LNCAP (cell line): ENCODE measurements around the gene GTF2F2.

Experiments
- TF ChIP-seq, protein P1 (sequence below): fragments of 450-650 bp; IDR thresholded peaks from 2 replicates; pipeline ENCODE4 v1.5.1; 2017; ENCODE audit warnings: mild to moderate bottlenecking

Gene GTF2F2, protein sequence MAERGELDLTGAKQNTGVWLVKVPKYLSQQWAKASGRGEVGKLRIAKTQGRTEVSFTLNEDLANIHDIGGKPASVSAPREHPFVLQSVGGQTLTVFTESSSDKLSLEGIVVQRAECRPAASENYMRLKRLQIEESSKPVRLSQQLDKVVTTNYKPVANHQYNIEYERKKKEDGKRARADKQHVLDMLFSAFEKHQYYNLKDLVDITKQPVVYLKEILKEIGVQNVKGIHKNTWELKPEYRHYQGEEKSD

DNA sequence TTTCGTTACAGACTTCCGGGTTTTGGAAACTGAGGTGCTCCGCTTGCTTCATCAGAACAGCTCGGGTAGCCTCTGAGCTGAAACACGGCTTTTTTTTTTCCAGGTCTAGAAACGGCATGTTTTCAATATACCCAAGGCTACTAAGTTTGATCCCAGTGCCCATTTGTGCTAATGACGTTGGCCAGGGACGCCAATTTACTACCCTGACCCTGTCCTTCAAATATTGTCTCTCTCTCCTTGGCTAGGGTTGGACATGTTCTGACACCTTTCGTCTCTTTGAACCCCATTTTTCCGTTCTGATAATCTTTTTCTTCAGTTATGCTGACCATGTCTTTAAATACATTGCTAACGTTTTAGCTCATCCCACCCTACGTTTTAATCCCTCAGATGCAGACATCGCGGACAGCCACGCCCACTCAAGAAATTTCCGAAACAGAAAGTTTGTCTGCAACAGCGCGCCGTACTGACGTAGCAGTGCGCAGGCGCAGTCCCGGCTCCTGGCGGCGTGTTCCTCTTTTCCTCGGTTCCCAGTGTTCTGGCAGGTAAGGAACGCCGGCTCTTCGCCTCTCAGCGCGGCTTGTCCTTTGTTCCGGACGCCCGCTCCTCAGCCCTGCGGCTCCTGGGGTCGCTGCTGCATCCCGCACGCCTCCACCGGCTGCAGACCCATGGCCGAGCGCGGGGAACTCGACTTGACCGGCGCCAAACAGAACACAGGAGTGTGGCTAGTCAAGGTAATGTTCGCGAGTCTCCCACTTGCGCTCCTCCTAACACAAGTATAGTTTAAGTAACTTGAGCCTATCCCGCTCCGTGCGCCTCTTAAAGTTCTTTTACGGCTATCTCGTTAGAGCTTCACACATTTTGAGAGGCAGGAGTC is at the start of gene GTF2F2:
Gene GTF2F2, plus strand, starts transcription at position 520 of the 874 bp plus-strand sequence. Its CDS starts 146 bp downstream, at position 666.
- TF ChIP-seq, protein P1, sequence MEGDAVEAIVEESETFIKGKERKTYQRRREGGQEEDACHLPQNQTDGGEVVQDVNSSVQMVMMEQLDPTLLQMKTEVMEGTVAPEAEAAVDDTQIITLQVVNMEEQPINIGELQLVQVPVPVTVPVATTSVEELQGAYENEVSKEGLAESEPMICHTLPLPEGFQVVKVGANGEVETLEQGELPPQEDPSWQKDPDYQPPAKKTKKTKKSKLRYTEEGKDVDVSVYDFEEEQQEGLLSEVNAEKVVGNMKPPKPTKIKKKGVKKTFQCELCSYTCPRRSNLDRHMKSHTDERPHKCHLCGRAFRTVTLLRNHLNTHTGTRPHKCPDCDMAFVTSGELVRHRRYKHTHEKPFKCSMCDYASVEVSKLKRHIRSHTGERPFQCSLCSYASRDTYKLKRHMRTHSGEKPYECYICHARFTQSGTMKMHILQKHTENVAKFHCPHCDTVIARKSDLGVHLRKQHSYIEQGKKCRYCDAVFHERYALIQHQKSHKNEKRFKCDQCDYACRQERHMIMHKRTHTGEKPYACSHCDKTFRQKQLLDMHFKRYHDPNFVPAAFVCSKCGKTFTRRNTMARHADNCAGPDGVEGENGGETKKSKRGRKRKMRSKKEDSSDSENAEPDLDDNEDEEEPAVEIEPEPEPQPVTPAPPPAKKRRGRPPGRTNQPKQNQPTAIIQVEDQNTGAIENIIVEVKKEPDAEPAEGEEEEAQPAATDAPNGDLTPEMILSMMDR = no peak

DNA sequence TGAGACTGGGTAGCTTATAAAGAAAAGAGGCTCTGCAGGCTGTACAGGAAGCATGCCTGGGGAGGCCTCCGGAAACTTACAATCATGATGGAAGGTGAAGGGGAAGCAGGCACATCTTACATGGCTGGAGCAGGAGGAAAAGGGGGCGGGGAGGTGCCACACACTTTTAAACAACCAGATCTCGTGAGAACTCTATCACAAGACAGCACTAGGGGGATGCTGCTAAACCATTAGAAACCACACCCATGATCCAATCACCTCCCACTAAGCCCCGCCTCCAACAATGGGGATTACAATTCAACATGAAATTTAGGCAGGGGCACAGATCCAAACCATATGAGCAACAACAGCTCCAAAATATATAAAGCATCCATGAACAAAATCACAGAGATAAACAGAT is 46.5 kb upstream of the GTF2F2 start:
- TF ChIP-seq, protein P1 = no peak

DNA sequence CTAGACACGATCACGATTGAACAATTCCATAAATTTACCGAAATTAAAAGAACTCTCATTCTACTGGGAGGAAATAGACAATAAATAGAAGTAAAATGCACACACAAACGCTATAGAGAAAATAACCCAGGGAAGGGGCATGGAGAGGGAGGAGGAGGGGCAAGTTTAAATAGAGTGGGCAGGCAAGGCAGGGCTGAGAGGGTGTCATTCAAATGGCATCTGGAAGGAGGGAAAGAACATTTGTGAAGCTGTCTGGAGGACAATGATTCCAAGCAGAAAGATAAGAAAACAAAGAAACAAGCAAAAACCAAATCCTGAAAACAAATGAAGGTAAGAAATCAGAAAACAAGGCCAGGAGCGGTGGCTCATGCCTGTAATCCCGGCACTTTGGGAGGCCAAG is 45.6 kb upstream of the GTF2F2 start:
- TF ChIP-seq, protein P1 = no peak

DNA sequence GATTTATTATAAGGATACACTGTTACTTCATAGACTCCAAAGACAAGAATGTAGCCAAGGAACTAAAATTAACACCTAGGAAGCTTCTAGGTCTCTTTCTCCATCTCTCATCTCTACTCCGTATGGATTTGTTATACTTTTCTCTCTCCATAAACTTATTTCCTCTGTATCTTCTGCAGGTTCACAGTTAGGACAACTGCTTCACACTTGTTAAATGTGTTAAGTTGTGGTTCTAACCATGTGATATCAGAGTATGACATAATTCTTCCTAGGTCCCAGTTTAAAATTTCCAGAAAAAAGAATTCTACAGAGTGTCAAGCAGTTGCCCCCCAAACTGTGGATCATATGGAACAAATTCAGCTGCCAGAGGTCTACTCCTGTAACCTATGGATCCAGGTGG is 42.3 kb upstream of the GTF2F2 start:
- TF ChIP-seq, protein P1 = no peak

DNA sequence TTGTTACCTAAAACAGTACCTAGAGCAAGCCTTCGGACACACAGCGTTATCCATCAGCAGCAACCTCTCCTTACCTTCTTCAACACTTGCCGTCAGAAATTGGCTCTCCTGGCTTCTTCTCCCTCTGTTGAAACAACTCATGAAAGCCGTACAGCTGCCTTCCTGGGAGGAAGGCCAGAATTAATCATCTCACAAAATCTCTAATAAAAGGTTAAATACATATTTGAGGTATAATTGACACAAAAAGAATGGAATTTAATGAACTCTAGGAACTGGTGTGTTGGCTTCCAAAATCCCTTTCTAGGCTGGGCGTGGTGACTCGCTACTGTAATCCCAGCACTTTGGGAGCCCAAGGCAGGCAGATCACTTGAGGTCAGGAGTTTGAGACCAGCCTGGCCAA is 37.3 kb upstream of the GTF2F2 start:
- TF ChIP-seq, protein P1 = no peak

DNA sequence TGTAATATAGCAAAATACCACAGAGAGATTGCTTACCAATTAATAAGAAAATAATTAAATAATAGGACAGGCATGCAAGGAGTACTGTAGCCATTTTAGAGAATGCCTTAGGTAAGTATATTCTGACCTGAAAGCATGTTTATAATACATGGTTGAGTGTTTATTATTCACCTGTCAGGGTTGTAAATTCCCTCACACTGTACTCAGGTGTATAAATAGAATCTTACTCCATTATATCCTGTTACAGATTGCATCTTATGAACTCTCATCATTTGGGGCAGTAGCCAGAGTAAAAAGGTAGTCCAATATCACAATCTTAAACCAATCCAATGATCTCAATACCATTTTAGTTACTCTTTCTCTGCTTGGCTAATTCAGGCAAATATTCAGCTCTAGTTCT is 35.8 kb upstream of the GTF2F2 start:
- TF ChIP-seq, protein P1 = no peak

DNA sequence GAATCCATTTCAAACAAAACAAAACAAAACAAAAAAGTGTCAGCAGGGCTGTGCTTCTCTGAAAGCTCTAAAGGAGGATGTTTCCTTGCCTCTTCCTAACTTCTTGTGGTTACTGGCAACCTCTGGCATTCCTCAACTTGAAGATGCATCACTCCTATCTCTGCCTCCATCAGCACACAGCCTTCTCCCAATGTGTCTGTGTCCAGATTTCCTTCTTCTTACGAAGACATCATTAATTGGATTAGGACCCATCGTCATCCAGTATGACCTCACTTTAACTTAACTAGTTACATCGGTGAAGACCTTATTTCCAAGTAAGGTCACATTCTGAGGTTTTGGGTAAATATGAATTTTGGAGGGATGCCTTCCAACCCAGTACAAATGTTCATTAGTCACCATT is 33.8 kb upstream of the GTF2F2 start:
- TF ChIP-seq, protein P1 = no peak
